HepG2 (cell line): ENCODE measurements around the gene CTRB2. TPM values are rescaled to one million over a fixed set of nuclear protein-coding genes. Genes with fewer than 3 reads are reported as not detected.
A peak's percentile ranks its signal among the peaks of the same experiment; 100 is the strongest.

ENCODE experiments used
- BRCA1 ChIP-seq: sonication (generic); formaldehyde crosslinking; IDR thresholded peaks from 2 replicates; pipeline ENCODE4 v1.4.0; 2020; ENCODE audit warnings: missing genetic modification reagents
- BRD4 ChIP-seq: sonication (generic); formaldehyde crosslinking; IDR thresholded peaks from 2 replicates; pipeline ENCODE4 v1.4.0; 2020; ENCODE audit warnings: missing genetic modification reagents
- DPF2 ChIP-seq: sonication (generic); formaldehyde crosslinking; IDR thresholded peaks from 2 replicates; pipeline ENCODE4 v1.4.0; 2020; ENCODE audit warnings: mild to moderate bottlenecking, low read depth, missing genetic modification reagents, borderline replicate concordance
- FOXM1 ChIP-seq: sonication (generic); formaldehyde crosslinking; IDR thresholded peaks from 2 replicates; pipeline ENCODE4 v1.5.0; 2020; ENCODE audit warnings: missing genetic modification reagents
- KAT2B ChIP-seq: fragments of 150-350 bp; IDR thresholded peaks from 2 replicates; pipeline ENCODE4 v1.6.1; 2014; ENCODE audit warnings: low read depth, low read length, borderline replicate concordance
- MEIS2 ChIP-seq: sonication (generic); formaldehyde crosslinking; IDR thresholded peaks from 2 replicates; pipeline ENCODE4 v1.9.0; 2021; ENCODE audit warnings: mild to moderate bottlenecking, missing genetic modification reagents
- NCOA1 ChIP-seq: sonication (generic); formaldehyde crosslinking; IDR thresholded peaks from 2 replicates; pipeline ENCODE4 v1.9.0; 2021; ENCODE audit warnings: missing genetic modification reagents
- RBM22 ChIP-seq: fragments of 200-400 bp; formaldehyde crosslinking; optimal IDR thresholded peaks from 2 replicates; pipeline ENCODE3; 2017; ENCODE audit warnings: mild to moderate bottlenecking, low read length, moderate library complexity
- RFX5 ChIP-seq: IDR thresholded peaks from 2 replicates; pipeline ENCODE4 v1.6.1; 2011; ENCODE audit warnings: low read depth, low read length, improper control_type of control experiment
- SMC3 ChIP-seq: IDR thresholded peaks from 2 replicates; pipeline ENCODE4 v1.6.1; 2011; ENCODE audit warnings: low read length, improper control_type of control experiment
- YY1 ChIP-seq: IDR thresholded peaks from 2 replicates; pipeline ENCODE4 v1.6.1; 2011; ENCODE audit warnings: low read length, low read depth, moderate library complexity, mild to moderate bottlenecking; ENCODE audit not compliant: insufficient read depth, insufficient replicate concordance
- ZBTB38 ChIP-seq: sonication (generic); formaldehyde crosslinking; IDR thresholded peaks from 2 replicates; pipeline ENCODE4 v1.5.1; 2020; ENCODE audit warnings: mild to moderate bottlenecking, missing genetic modification reagents
- ZMYM2 ChIP-seq: sonication (generic); formaldehyde crosslinking; IDR thresholded peaks from 2 replicates; pipeline ENCODE4 v1.8.0; 2022; ENCODE audit warnings: mild to moderate bottlenecking, missing genetic modification reagents
- ZNF251 ChIP-seq: sonication (generic); formaldehyde crosslinking; IDR thresholded peaks from 2 replicates; pipeline ENCODE4 v1.9.0; 2021; ENCODE audit warnings: mild to moderate bottlenecking, missing genetic modification reagents
- ZNF264 ChIP-seq: sonication (generic); formaldehyde crosslinking; IDR thresholded peaks from 2 replicates; pipeline ENCODE4 v1.4.0; 2020; ENCODE audit warnings: missing genetic modification reagents
- ZNF350 ChIP-seq: sonication (generic); formaldehyde crosslinking; IDR thresholded peaks from 2 replicates; pipeline ENCODE4 v1.4.0; 2020; ENCODE audit warnings: mild to moderate bottlenecking, low read depth, missing genetic modification reagents, borderline replicate concordance
- ZNF510 ChIP-seq: sonication (generic); formaldehyde crosslinking; IDR thresholded peaks from 2 replicates; pipeline ENCODE4 v1.4.0; 2020; ENCODE audit warnings: low read depth, mild to moderate bottlenecking, missing genetic modification reagents
- ZNF547 ChIP-seq: sonication (generic); formaldehyde crosslinking; IDR thresholded peaks from 2 replicates; pipeline ENCODE4 v1.5.1; 2020; ENCODE audit warnings: mild to moderate bottlenecking, missing genetic modification reagents
- ZNF598 ChIP-seq: sonication (generic); formaldehyde crosslinking; IDR thresholded peaks from 2 replicates; pipeline ENCODE4 v1.5.1; 2020; ENCODE audit warnings: mild to moderate bottlenecking, missing genetic modification reagents, borderline replicate concordance
- polyA plus RNA-seq, 8 experiments: library from polyadenylated mRNA; depleted of rRNA in 3 of 8; stranded (reverse) in 7 of 8; unstranded in 1 of 8; fragments of >200 nt; fragmentation: Illumina TruSeq in 4 of 8; extraction: Trizol in 4 of 8; gene quantifications; 2 replicates each; pipeline versions ENCODE4 v1.2.1 to v1.2.3, GENCODE V29; 2011 to 2016; ENCODE audit warnings: low read depth in 4 of 8, missing spikeins in 1 of 8, mixed read lengths in 1 of 8; ENCODE audit not compliant: insufficient read depth in 1 of 8
- total RNA-seq, 5 experiments: library from RNA; depleted of rRNA; stranded (reverse); fragments of >200 nt; fragmentation: Illumina TruSeq; extraction: Trizol; gene quantifications; 2 replicates each; pipeline ENCODE4 v1.2.3, GENCODE V29; 2016; ENCODE audit warnings: low read depth in 1 of 5
- TF ChIP-seq, protein P1 (sequence below): sonication (generic); formaldehyde crosslinking; IDR thresholded peaks from 2 replicates; pipeline ENCODE4 v1.4.0; 2020; ENCODE audit warnings: mild to moderate bottlenecking, missing genetic modification reagents
- TF ChIP-seq, protein P2 (sequence below): IDR thresholded peaks from 2 replicates; pipeline ENCODE4 v1.6.1; 2016; ENCODE audit warnings: mild to moderate bottlenecking
- TF ChIP-seq, protein P3 (sequence below): sonication (generic); formaldehyde crosslinking; IDR thresholded peaks from 2 replicates; pipeline ENCODE4; 2020; ENCODE audit warnings: missing genetic modification reagents, mild to moderate bottlenecking, borderline replicate concordance
- TF ChIP-seq, protein P4 (sequence below): sonication (generic); formaldehyde crosslinking; IDR thresholded peaks from 2 replicates; pipeline ENCODE4 v1.5.1; 2020; ENCODE audit warnings: mild to moderate bottlenecking, missing genetic modification reagents, moderate library complexity

The CTRB2 gene
- total and polyA plus RNA-seq, 2 of the 13 experiments (the other 11 are each of a cell fraction or from before 2014, with no cell fraction given): 0.13 TPM; not detected in 1

DNA sequence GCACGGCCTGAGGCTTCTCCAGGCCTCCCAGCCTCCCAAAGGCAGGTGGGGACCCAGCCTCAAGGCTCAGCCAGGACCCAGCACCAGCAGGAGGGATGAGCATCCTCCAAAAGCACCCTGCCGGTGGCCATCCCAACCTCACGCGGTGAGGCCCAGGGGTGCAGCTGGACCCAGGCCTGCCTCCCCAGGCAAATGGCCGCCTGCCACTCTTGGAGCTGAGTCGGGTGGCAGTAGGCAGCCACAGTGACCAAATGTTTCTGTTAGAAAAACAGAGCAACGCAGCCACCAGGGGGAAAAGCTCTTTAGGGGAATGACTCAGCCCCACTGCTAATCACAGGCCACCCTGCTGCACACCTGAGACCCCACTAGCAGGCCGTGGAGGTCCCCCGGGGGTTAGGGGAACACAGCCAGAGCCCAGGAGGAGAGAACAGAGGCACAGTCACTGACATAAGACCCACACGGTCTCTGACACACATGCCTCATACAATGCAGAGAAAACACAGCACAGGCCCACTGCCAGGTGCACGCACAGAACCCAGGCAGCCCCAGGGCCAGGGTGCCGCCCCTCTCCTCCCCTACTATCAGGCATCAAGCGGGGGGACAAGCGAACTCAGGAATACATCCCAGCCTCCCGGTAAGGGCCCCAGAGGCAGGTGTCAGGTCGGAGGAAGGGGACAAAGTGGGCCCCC is 32.0 kb upstream of the CTRB2 start (continued):
- TF ChIP-seq, protein P1, sequence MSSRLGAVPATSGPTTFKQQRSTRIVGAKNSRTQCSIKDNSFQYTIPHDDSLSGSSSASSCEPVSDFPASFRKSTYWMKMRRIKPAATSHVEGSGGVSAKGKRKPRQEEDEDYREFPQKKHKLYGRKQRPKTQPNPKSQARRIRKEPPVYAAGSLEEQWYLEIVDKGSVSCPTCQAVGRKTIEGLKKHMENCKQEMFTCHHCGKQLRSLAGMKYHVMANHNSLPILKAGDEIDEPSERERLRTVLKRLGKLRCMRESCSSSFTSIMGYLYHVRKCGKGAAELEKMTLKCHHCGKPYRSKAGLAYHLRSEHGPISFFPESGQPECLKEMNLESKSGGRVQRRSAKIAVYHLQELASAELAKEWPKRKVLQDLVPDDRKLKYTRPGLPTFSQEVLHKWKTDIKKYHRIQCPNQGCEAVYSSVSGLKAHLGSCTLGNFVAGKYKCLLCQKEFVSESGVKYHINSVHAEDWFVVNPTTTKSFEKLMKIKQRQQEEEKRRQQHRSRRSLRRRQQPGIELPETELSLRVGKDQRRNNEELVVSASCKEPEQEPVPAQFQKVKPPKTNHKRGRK (CRISPR knock-in tag): 0 out of 2 replicates have a peak, but pooled peaks have one; percentile 24
- TF ChIP-seq SMC3 (peak; percentile 26; the same call in 1 of the 2 replicates), MEIS2 (CRISPR knock-in tag) (no peak), ZNF510 (no peak), ZNF598 (CRISPR knock-in tag) (no peak), ZNF251 (CRISPR knock-in tag) (no peak), ZNF350 (no peak), BRCA1 (CRISPR knock-in tag) (no peak), KAT2B (no peak), YY1 (peak; percentile 52), RBM22 (peak; percentile 53), NCOA1 (no peak), DPF2 (CRISPR knock-in tag) (no peak), BRD4 (CRISPR knock-in tag) (no peak), ZBTB38 (peak; percentile 85; the same call in 1 of the 2 replicates), RFX5 (no peak), ZNF264 (no peak), ZMYM2 (no peak), FOXM1 (CRISPR knock-in tag) (no peak), ZNF547 (CRISPR knock-in tag) (no peak)
- TF ChIP-seq, protein P2, sequence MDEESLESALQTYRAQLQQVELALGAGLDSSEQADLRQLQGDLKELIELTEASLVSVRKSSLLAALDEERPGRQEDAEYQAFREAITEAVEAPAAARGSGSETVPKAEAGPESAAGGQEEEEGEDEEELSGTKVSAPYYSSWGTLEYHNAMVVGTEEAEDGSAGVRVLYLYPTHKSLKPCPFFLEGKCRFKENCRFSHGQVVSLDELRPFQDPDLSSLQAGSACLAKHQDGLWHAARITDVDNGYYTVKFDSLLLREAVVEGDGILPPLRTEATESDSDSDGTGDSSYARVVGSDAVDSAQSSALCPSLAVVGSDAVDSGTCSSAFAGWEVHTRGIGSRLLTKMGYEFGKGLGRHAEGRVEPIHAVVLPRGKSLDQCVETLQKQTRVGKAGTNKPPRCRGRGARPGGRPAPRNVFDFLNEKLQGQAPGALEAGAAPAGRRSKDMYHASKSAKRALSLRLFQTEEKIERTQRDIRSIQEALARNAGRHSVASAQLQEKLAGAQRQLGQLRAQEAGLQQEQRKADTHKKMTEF: no peak
- TF ChIP-seq, protein P3, sequence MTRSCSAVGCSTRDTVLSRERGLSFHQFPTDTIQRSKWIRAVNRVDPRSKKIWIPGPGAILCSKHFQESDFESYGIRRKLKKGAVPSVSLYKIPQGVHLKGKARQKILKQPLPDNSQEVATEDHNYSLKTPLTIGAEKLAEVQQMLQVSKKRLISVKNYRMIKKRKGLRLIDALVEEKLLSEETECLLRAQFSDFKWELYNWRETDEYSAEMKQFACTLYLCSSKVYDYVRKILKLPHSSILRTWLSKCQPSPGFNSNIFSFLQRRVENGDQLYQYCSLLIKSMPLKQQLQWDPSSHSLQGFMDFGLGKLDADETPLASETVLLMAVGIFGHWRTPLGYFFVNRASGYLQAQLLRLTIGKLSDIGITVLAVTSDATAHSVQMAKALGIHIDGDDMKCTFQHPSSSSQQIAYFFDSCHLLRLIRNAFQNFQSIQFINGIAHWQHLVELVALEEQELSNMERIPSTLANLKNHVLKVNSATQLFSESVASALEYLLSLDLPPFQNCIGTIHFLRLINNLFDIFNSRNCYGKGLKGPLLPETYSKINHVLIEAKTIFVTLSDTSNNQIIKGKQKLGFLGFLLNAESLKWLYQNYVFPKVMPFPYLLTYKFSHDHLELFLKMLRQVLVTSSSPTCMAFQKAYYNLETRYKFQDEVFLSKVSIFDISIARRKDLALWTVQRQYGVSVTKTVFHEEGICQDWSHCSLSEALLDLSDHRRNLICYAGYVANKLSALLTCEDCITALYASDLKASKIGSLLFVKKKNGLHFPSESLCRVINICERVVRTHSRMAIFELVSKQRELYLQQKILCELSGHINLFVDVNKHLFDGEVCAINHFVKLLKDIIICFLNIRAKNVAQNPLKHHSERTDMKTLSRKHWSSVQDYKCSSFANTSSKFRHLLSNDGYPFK (CRISPR knock-in tag): peak; percentile 69
- TF ChIP-seq, protein P4, sequence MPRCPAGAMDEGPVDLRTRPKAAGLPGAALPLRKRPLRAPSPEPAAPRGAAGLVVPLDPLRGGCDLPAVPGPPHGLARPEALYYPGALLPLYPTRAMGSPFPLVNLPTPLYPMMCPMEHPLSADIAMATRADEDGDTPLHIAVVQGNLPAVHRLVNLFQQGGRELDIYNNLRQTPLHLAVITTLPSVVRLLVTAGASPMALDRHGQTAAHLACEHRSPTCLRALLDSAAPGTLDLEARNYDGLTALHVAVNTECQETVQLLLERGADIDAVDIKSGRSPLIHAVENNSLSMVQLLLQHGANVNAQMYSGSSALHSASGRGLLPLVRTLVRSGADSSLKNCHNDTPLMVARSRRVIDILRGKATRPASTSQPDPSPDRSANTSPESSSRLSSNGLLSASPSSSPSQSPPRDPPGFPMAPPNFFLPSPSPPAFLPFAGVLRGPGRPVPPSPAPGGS (CRISPR knock-in tag): 0 out of 2 replicates have a peak, but pooled peaks have one; percentile 30
